Stimulated activated CD4-positive, alpha-beta T cell treated with anti-CD3 and anti-CD28 coated beads, Interleukin-4, amount 100 ng/mL, for 4 hours (primary cell): ENCODE results near the gene ZNF282.
"Not testable (repeated sequence)": the region's sequence is repeated elsewhere in the genome, so short reads cannot be mapped to it uniquely, and the experiment has no call there.

Experiments
- DNase-seq, 2 experiments: peaks; one replicate each; pipeline ENCODE4 v3.0.0-alpha.2; 2020

The ZNF282 gene

GRCh38 chr7:149261316-149261828, 66.0 kb downstream of the ZNF282 start:
- no peak for DNase-seq

DNA sequence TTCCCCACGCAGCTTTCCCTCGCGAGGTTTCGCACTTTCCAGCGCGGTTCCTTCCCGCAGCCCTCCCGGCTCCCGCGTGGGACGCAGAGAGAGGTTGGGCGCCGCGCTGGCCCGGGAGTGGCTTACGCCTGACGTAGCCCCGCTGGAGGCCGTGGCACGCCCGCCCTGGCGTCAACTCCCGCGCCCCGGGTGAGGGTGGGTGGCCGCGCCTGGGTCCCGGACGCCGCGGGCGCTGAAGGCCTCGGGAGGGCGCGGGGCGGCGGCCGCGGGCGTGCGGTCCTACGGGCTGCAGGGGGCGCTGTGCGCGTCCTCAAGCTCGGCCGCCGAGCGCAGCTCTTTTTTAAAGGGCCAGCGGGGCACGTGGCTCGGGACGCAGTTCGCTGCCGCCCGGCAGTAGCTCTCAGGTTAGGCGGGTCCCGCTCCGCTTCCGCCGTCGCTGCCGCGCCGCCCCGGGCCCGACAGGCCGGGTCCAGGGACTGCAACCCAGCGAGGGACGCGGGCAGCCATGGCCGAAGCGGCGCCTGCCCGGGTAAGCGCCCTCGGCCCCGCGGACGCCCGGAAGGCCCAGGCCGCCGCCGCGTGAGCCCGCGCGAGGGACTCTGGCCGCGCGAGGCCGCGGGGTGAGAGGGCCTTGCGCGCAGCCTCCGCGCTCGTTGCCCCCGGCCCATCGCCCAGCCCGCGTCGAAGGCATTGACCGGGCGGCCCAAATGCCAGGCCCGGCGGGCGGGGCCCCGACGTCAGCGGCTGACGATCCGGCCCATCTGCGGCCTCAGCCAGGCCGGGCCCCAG, 66.7 kb downstream of the ZNF282 start, which contains the start of gene ZNF783:
ZNF783 (plus strand) TSS at position 368 of the 789 bp plus-strand sequence; CDS start at position 506, 138 bp downstream.
- DNase-seq: peak; percentile 82 to 88

- no peak for DNase-seq
Measured at GRCh38 chr7:149266451-149266850, 71.1 kb downstream of the ZNF282 start.

DNA sequence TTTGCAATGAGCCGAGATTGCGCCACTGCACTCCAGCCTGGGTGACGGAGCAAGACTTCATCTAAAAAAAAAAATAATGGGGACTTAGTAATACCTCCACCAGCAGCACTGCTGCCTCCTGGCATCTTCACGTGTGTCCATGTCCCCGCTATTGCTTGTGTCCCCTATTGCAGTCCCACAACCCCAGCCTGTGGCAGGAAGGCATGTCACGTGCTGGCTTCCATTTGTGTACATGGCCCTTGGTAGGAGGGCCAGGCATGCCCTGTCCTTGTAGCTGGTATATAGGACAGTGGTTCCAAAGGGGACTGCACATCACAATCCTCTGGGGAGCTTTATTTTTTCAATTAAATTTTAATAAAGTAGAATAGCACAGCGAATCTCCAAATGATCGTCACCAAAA, 72.4 kb downstream of the ZNF282 start:
- no peak for DNase-seq

DNA sequence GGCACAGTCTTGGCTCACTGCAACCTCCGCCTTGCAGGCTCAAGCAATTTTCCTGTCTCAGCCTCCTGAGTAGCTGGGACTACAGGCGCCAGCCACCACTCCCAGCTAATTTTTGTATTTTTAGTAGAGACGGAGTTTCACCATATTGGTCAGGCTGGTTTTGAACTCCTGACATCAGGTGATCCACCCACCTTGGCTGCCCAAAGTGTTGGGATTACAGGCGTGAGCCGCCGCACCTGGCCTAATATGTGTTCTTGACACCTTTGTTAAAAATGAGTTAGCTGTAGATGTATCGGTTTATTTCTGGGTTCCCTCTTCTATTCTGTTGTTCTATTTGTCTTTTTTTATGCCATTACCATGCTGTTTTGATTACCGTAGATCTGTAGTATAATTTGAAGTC, 79.1 kb downstream of the ZNF282 start:
- DNase-seq: not testable (repeated sequence)
